Skin epidermis (tissue), 12 donors: ENCODE measurements around the gene CD99L2.

Experiments
- H3K27ac ChIP-seq, 21 experiments: fragments of 200-600 bp; sonication (generic) in 11 of 21; one replicate each; pipeline ENCODE4 v1.5.0; 2020; ENCODE audit warnings: mild to moderate bottlenecking in 3 of 21, inconsistent platforms in 2 of 21, moderate library complexity in 2 of 21
- H3K4me3 ChIP-seq, 7 experiments: fragments of 200-600 bp; sonication (generic) in 2 of 7; one replicate each; pipeline ENCODE4 v1.5.0; 2020; ENCODE audit warnings: inconsistent platforms in 2 of 7, mild to moderate bottlenecking in 2 of 7, moderate library complexity in 1 of 7

CD99L2 gene

GRCh38 chrX:150768132-150768485 lies 130.4 kb downstream of the CD99L2 start:
- no peak overlapping the region for H3K4me3 ChIP-seq
- peak overlapping the region in 7 of 21 experiments; percentile 36 to 69 (median 54) for H3K27ac ChIP-seq

DNA sequence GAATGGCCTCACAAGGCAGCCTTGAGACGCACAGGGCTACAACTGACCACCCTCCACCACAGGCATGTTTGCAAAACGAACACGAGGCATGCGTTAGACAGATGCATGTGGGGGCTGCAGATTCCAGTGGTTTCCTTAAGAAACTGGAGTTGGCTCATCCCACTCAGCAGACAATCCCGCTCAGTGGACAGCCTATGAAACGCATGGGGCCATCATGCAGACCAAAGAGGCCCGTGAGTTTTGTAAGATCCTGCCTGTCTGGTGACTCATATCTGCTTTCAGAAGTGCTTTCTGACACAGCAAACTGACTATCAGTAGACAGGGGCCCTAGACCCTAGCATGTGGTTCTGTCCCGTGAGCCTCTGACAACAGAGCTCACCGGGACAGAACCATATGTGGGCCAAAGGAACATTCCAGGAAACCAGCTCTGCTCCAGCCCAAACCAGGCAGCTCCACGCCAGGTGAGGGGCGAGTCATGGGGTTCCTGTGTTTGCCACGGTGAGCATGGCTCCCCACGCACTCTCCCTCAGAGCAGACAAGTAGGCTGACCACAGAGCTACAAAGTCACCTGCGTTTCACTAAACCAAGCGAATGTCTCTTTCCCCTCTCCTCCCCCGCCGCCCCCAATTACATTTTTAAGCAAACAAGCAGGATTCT lies 130.9 kb downstream of the CD99L2 start:
- H3K4me3 ChIP-seq = no peak overlapping the region

DNA sequence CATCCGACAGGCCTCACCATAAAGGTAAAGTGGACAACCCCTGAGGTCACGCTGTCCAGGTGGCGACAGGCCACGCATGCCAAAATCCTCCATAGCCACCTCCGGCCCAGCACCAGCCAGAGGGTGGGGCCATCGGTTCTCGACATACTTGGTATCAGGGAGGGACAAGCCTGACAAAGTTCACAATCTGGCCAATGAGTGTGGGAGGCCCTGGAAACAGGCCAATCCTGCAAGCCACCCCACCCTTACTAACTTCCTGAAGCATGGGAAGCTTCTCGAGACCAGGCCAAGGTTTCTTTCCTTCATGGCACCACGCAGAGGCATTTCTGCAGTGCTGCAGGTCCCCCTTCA lies 131.4 kb downstream of the CD99L2 start:
- Histone ChIP-seq H3K4me3 (no peak overlapping the region), H3K27ac (peak overlapping the region in 5 of 21 experiments; percentile 10 to 63 (median 30))

More for the DNA sequence above, 130.9 kb downstream of the CD99L2 start:
- H3K27ac ChIP-seq = peak overlapping the region in 8 of 21 experiments; percentile 19 to 69 (median 54)

- no peak overlapping the region for H3K4me3 ChIP-seq
- H3K27ac ChIP-seq = peak overlapping the region in 5 of 21 experiments; percentile 10 to 63 (median 30)
Measured at GRCh38 chrX:150766351-150767044, 132.0 kb downstream of the CD99L2 start.

DNA sequence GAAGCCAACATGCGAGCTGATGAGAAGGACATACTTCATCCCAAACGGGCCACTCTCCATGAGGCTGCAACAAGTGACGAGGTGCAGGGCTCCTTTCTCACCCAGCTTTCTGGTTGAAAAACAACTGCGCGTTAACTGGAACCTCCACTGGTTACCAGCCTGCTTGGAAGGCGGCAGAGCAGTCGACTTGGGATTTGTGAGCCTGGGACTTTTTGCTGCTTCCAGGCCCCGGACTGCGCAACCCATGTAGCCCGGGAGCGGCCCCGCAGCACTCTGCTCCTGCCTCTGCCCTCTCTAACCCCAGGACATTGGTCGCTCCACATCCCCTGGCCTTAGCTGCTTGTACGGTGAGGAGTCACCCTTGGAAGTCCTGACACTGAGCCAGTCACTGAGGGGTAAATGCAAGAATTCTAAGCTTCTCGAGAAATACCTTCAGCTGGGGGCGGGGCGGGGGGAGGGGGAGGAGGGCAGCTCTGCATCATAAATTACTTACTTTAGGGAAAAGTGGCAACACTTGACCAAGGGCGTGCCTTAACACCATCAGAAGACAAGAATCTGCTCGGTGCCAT lies 132.6 kb downstream of the CD99L2 start:
- no peak overlapping the region for H3K27ac ChIP-seq
- H3K4me3 ChIP-seq = no peak overlapping the region

DNA sequence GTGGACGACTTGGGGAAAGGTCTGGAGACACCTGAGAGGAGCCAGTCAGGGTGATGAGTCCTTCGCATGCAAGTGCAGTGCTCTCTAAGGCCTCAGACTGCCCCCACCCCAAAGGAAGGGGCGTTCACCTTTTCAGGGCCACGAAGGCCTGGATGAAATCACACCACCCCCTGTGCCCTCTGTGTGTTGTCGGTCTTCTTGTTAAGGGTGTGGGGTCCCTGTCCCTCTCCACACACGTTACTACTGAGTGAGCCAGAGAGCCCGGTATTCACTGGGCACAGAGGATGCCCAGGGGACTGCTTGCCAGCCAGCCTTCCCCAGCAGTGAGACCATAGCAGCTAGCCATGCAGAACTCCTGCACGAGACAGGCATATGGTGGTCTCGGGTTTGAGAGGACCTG lies 133.2 kb downstream of the CD99L2 start:
- H3K4me3 ChIP-seq = no peak overlapping the region
- no peak overlapping the region for H3K27ac ChIP-seq

DNA sequence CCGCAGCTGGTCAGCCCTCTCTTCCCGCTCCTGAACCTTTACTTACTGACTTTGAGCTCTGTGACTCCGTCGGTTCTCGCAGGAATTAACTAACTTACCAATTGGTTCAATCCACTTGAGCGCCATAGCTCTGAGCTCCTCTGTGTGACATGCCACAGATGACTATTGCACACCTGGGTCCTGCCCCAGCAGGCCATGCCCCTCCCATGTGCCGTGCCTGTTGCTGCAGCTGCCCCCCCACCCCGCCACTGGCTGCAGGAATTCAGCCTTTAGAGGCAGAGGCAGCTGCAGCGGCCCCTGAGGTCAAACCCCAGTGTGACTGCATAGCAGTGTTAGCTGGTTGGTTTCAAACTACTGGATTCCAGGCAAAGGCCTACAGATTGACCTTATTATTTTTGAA lies 134.7 kb downstream of the CD99L2 start:
- Histone ChIP-seq H3K4me3 (no peak overlapping the region), H3K27ac (peak overlapping the region in 1 of 21 experiments; percentile 13)

DNA sequence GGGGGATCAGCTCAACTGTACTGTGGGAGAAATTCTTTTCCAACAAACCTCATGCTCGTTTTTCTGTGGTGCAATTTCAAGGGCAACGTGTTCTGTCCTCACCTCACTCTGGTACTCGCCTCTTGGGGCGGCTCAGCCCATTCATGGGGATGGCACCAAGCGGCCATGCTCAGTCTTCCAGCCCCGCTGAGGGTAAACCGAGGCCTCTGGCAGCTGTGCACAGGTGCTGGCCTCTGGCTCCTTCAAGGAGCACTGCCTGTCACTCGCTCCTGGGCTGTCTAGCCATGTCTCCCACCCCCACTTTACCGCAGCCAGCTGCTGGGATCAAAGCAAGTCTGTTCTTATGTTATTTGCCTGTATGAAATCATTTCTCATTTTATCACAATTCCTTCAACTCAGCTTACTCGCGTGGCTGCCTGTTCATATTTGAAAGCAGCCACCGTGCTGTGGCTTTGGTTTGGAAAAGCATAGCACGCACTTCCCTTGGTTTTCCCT lies 135.1 kb downstream of the CD99L2 start:
- Histone ChIP-seq H3K27ac (peak overlapping the region in 1 of 21 experiments; percentile 13), H3K4me3 (no peak overlapping the region)

- no peak overlapping the region for H3K27ac ChIP-seq
- no peak overlapping the region for H3K4me3 ChIP-seq
Measured at GRCh38 chrX:150762258-150763165, 136.0 kb downstream of the CD99L2 start.

GRCh38 chrX:150761819-150762216 lies 136.7 kb downstream of the CD99L2 start:
- Histone ChIP-seq H3K4me3 (no peak overlapping the region), H3K27ac (no peak overlapping the region)

DNA sequence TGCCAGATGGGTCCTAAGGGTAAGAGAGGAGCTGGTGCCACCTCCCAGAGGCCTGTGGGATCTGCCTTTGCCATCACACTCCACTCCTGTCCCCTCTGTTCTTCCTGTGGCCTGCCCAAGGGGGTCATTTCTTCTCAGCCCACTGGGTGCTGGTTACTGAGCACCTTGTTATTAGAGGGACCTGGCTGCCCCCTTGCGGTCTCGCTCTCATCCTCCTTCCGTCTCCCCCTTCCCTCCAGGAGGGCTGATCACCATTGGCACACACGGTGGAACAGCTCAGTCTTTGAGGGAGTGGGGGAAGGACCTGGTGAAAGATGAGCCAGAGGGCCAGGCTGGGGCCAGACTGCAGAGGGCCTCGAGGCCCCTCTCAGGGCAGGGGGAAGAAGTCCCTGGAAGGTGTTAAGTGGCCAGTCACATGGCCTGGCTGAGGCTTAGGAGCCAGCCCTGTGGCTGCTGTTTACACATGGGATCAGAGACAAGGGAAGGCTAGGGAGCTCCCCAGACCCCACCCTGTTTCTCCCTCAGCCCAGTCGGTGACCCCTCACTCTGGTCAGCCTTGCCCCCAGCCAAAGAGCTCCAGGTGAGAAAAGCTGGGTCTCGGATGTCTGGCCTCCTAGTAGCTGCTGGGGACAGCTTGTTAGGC lies 137.2 kb downstream of the CD99L2 start:
- Histone ChIP-seq H3K27ac (no peak overlapping the region), H3K4me3 (no peak overlapping the region)

GRCh38 chrX:150759568-150760416 lies 138.7 kb downstream of the CD99L2 start:
- Histone ChIP-seq H3K4me3 (no peak overlapping the region), H3K27ac (no peak overlapping the region)

GRCh38 chrX:150757371-150757770 lies 141.1 kb downstream of the CD99L2 start:
- Histone ChIP-seq H3K27ac (no peak overlapping the region), H3K4me3 (no peak overlapping the region)

DNA sequence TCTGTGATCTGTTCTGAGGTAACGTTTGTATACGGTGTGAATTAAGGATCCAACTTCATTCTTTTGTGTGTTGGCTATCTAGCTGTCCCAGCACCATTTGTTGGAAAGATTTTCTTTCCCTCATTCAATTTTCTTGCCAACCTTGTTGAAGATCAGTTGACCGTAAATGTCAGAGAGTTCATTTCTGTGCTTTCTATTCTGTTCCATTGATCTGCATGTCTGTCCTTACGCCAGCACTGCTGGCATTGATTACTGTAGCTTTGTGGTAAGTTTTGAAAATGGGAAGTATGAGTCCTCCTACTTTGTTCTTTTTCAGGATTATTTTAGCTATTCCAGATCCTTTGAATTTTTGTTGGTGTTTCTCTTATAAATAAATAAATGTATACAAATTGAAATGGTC lies 144.5 kb downstream of the CD99L2 start:
- no peak overlapping the region for H3K4me3 ChIP-seq
- H3K27ac ChIP-seq = no peak overlapping the region

DNA sequence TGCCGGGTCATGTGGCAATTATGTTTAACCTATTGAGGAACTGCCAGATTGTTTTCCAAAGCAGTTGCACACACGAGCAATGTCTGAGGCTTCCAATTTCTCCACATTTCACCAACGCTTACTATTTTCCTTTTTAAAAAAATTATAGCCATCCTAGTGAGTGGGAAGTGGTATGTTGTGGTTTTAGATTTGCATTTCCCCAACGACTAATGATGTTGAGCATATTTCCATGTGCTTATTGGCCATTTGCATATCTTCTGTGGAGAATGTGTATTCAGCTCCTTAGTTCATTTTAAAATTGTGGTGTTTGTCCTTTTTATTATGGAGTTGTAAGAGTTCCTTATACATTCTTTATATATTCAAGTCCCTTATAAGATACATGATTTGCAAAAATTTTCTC lies 145.1 kb downstream of the CD99L2 start:
- Histone ChIP-seq H3K4me3 (no peak overlapping the region), H3K27ac (no peak overlapping the region)

GRCh38 chrX:150752124-150752523 lies 146.3 kb downstream of the CD99L2 start:
- Histone ChIP-seq H3K27ac (no peak overlapping the region), H3K4me3 (no peak overlapping the region)

- no peak overlapping the region for H3K27ac ChIP-seq
- no peak overlapping the region for H3K4me3 ChIP-seq
Measured at GRCh38 chrX:150736475-150736874, 162.0 kb downstream of the CD99L2 start.

- Histone ChIP-seq H3K4me3 (no peak overlapping the region), H3K27ac (peak overlapping the region in 1 of 21 experiments; percentile 12)
Measured at GRCh38 chrX:150731795-150732194, 166.7 kb downstream of the CD99L2 start.

- Histone ChIP-seq H3K4me3 (no peak overlapping the region), H3K27ac (no peak overlapping the region)
Measured at GRCh38 chrX:150730719-150731118, 167.7 kb downstream of the CD99L2 start.
